SK-N-SH (cell line): ENCODE measurements around the gene IFNAR1. TPM values are rescaled to one million over a fixed set of nuclear protein-coding genes. Genes with fewer than 3 reads are reported as not detected.

Experiments
- CTCF ChIA-PET: fragments of 300-600, 350-600 bp; formaldehyde crosslinking; extraction: SDS; loops from one replicate; lab custom pipeline; 2021; lab: Yijun Ruan, JAX
- POLR2A ChIA-PET: fragments of 350-600 bp; sonication (Branson Sonifier 250); formaldehyde crosslinking; extraction: SDS; loops from one replicate; lab custom pipeline; 2020; ENCODE audit warnings: antibody characterized with exemption, inconsistent platforms; lab: Yijun Ruan, JAX
- DNase-seq: peaks from one replicate; pipeline ENCODE4 v3.0.0; 2012
- H2AFZ ChIP-seq: fragments of 200-600 bp; sonication (generic); 2 replicates; pipeline ENCODE4 v1.8.1; 2016; ENCODE audit warnings: antibody characterized with exemption, mild to moderate bottlenecking, low read depth
- H3F3A ChIP-seq: fragments of 200-600 bp; sonication (generic); replicated peaks from 2 replicates; pipeline ENCODE3; 2016; ENCODE audit warnings: antibody characterized with exemption, mild to moderate bottlenecking; ENCODE audit not compliant: insufficient read depth
- H3K27ac ChIP-seq, 2 experiments: fragments of 200-500 bp in 1 of 2; fragments of 200-600 bp in 1 of 2; sonication (Bioruptor generic) in 1 of 2; sonication (generic), shearing (Covaris generic) in 1 of 2; 2 replicates each; pipeline versions ENCODE4 v1.5.1 to v1.6.1; 2014 to 2016; ENCODE audit warnings: low read depth in 2 of 2, inconsistent platforms in 1 of 2, low read length in 1 of 2, mild to moderate bottlenecking in 1 of 2, mixed read lengths in 1 of 2
- H3K27me3 ChIP-seq: fragments of 200-600 bp; sonication (generic), shearing (Covaris generic); 2 replicates; pipeline ENCODE4 v1.6.1; 2016; ENCODE audit warnings: mixed run types; ENCODE audit not compliant: insufficient read depth
- H3K36me3 ChIP-seq, 2 experiments: fragments of 200-500 bp in 1 of 2; fragments of 200-600 bp in 1 of 2; sonication (Bioruptor generic) in 1 of 2; sonication (generic) in 1 of 2; replicated peaks in 1 of 2; 2 replicates each; pipeline versions ENCODE3 to v1.5.1; 2014 to 2016; ENCODE audit warnings: low read length in 1 of 2, mild to moderate bottlenecking in 1 of 2; ENCODE audit not compliant: insufficient read depth in 2 of 2, control insufficient read depth in 1 of 2
- H3K4me1 ChIP-seq, 2 experiments: fragments of 200-500 bp in 1 of 2; fragments of 200-600 bp in 1 of 2; sonication (Bioruptor generic) in 1 of 2; sonication (generic), shearing (Covaris generic) in 1 of 2; 2 replicates each; pipeline versions ENCODE4 v1.5.1 to v1.6.1; 2014 to 2016; ENCODE audit warnings: low read depth in 1 of 2, low read length in 1 of 2, mixed run types in 1 of 2; ENCODE audit not compliant: insufficient read depth in 2 of 2, control insufficient read depth in 1 of 2
- H3K4me2 ChIP-seq: fragments of 200-600 bp; sonication (generic), shearing (Covaris generic); 2 replicates; pipeline ENCODE4 v1.6.1; 2017; ENCODE audit warnings: mixed run types
- H3K4me3 ChIP-seq, 2 experiments: fragments of 200-500 bp in 1 of 2; fragments of 200-600 bp in 1 of 2; sonication (Bioruptor generic) in 1 of 2; sonication (generic), shearing (Covaris generic) in 1 of 2; 2 replicates each; pipeline versions ENCODE4 v1.5.1 to v1.8.1; 2014 to 2016; ENCODE audit warnings: low read depth in 2 of 2, inconsistent platforms in 1 of 2, low read length in 1 of 2, mild to moderate bottlenecking in 1 of 2, mixed read lengths in 1 of 2, moderate library complexity in 1 of 2
- H3K79me2 ChIP-seq: fragments of 200-600 bp; sonication (generic); 2 replicates; pipeline ENCODE4 v1.8.1; 2017; ENCODE audit warnings: mild to moderate bottlenecking; ENCODE audit not compliant: insufficient read depth
- H3K9ac ChIP-seq: fragments of 200-600 bp; sonication (generic); 2 replicates; pipeline ENCODE4 v1.6.1; 2017; ENCODE audit warnings: mixed run types
- H3K9me2 ChIP-seq: fragments of 200-600 bp; sonication (generic); 2 replicates; pipeline ENCODE4 v1.6.1; 2017; ENCODE audit warnings: mixed run types
- H3K9me3 ChIP-seq: fragments of 200-600 bp; sonication (generic); 2 replicates; pipeline ENCODE4 v1.6.1; 2017; ENCODE audit warnings: mixed run types, mild to moderate bottlenecking, moderate library complexity
- H4K20me1 ChIP-seq: fragments of 200-600 bp; sonication (generic); 2 replicates; pipeline ENCODE4 v1.6.1; 2017; ENCODE audit warnings: mild to moderate bottlenecking, mixed run types; ENCODE audit not compliant: insufficient read depth
- CHD2 ChIP-seq: fragments of 150-350 bp; IDR thresholded peaks from 2 replicates; pipeline ENCODE4 v1.6.1; 2018; ENCODE audit warnings: low read length; ENCODE audit not compliant: partially characterized antibody
- ELF1 ChIP-seq: IDR thresholded peaks from 2 replicates; pipeline ENCODE4 v1.4.0; 2012
- EP300 ChIP-seq, 2 experiments: IDR thresholded peaks; 2 replicates each; pipeline versions ENCODE4 v1.4.0 to v1.6.1; 2012; ENCODE audit warnings: borderline replicate concordance in 1 of 2, low read depth in 1 of 2, low read length in 1 of 2
- GATA2 ChIP-seq: sonication (generic); formaldehyde crosslinking; IDR thresholded peaks from 2 replicates; pipeline ENCODE4 v1.5.0; 2020; ENCODE audit warnings: mild to moderate bottlenecking, missing genetic modification reagents
- NFIC ChIP-seq: IDR thresholded peaks from 2 replicates; pipeline ENCODE4 v1.4.0; 2012; ENCODE audit warnings: borderline replicate concordance
- NRF1 ChIP-seq: IDR thresholded peaks from 2 replicates; pipeline ENCODE4 v1.6.1; 2012; ENCODE audit warnings: low read depth, mild to moderate bottlenecking, low read length
- RXRA ChIP-seq: IDR thresholded peaks from 2 replicates; pipeline ENCODE4 v1.4.0; 2012; ENCODE audit warnings: low read depth, mild to moderate bottlenecking, borderline replicate concordance
- USF1 ChIP-seq: IDR thresholded peaks from 2 replicates; pipeline ENCODE4 v1.4.0; 2012; ENCODE audit warnings: low read depth, borderline replicate concordance
- WGBS: methylation state at CpG from one replicate; pipeline ENCODE4 v1.1.6; 2017; ENCODE audit warnings: low lambda C conversion rate; 5-methylcytosine and 5-hydroxymethylcytosine counted together
- polyA plus RNA-seq, 3 experiments: library from polyadenylated mRNA; depleted of rRNA; stranded (reverse); fragments of >200 nt; gene quantifications; 2 replicates each; pipeline ENCODE4 v1.2.3, GENCODE V29; 2012

Gene IFNAR1
- polyA plus RNA-seq, 1 of the 3 experiments (the other 2 are of a cell fraction): 12.2 TPM

DNA sequence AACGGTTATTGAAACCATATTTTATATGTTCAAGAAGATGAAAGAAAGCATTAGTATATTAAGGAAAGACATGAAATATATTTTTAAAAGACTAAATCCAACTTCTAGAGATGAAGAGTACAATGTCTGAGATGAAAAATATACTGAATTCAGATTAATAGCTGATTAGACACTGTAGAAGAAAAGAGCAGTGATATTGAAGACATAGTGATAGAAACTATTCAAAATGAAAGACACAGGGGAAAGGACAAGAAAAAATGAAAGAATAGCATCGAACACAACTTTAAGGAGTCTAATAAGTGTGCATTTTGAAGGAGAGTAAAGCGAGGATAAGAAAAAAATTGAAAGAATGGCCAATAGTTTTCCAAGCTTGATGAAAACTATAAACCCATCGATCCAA, 11.2 kb upstream of the IFNAR1 start (continued):
- no peak for TF ChIP-seq EP300 (IDR thresholded peaks at IDR 0.05; ENCODE audit: borderline replicate concordance in 1 of 2, low read depth in 1 of 2, low read length in 1 of 2)
- no peak for TF ChIP-seq CHD2

DNA sequence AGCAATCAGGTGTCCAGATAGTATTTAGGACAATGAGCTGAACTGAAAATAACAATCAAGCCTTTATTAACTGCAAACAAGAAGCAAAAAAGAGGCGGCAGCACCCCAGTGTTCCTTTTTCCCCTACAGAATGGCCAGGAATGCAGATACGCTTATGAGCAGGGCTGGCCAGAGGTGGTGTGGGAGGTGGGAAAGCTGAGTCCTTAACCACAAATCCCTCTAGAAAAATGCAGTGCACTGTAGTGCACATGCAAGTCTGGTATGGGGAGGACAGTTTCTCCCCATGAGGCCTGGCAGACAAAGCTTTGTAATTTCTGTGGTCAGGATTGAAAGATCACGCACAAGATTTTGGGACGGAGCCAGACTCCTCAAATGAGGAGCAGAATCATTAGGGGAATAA, 10.7 kb upstream of the IFNAR1 start:
- Histone ChIP-seq H3K4me3 (no peak overlapping the region), H3K36me3 (no peaks in the 10 kb centered on the region), H3K9me2 (no peaks in the 10 kb centered on the region), H3F3A (no peaks in the 10 kb centered on the region), H3K27me3 (peaks cover 11% of the 10 kb centered on the region; the same call in 1 of the 2 replicates), H3K4me2 (no peak overlapping the region), H3K79me2 (no peaks in the 10 kb centered on the region), H4K20me1 (no peaks in the 10 kb centered on the region), H3K4me1 (peaks cover 0 to under 1% of the 10 kb centered on the region in 2 experiments; a peak in 1 of 4 replicates), H3K27ac (no peak overlapping the region), H3K9ac (no peak overlapping the region), H3K9me3 (peaks cover 7% of the 10 kb centered on the region; the same call in 1 of the 2 replicates), H2AFZ (no peak overlapping the region)
- CTCF ChIA-PET: no interaction called here
- DNase-seq: no peak
- POLR2A ChIA-PET: no interaction called here
- TF ChIP-seq ELF1 (no peak), NRF1 (no peak), GATA2 (CRISPR knock-in tag) (no peak), USF1 (no peak)
- WGBS: 37% methylated on average over 4 of the region's 4 CpGs

DNA sequence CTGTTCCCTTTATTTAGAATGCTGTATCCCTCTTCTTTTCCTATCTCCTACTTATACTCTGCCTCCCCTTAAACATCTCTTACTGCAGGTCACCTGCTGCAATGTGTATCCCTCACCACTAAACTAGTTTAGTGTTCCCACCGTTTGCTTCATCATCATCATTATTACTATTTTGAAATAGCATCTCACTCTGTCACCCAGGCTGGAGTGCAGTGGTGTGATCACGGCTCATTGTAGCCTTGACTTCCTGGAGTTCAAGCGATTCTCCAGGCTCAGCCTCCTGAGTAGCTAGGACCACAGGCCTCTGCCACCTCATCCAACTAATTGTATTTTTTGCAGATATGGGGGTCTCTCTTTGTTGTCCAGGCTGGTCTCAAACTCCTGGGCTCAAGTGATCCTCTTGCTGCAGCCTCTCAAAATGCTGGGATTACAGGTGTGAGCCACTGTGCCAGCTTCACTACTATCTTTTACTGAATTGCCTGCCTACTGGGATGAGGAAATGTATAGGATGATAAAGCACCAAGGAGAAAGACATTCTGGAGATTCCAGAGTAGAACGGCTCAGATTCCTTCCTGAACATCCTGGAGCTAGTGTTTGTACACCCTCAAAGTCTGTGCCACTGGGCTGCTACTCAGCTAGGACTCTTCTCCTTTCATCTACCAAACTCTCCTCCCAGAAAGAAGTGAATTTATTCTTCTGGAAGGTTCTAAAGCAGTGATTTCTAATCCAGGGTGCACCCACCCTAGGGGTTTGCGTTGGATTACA, 8.6 kb upstream of the IFNAR1 start:
- ChIA-PET CTCF (no interaction called here), POLR2A (no interaction called here)
- H4K20me1 ChIP-seq: no peaks in the 10 kb centered on the region
- WGBS: 48% methylated on average over 5 of the region's 5 CpGs
- no peak overlapping the region for H3K27ac ChIP-seq
- H3K4me1 ChIP-seq: no peaks in the 10 kb centered on the region
- H3K36me3 ChIP-seq: no peaks in the 10 kb centered on the region
- H3K27me3 ChIP-seq: peaks cover 11% of the 10 kb centered on the region; the same call in 1 of the 2 replicates
- no peak overlapping the region for H3K9ac ChIP-seq
- H3K4me2 ChIP-seq: no peak overlapping the region
- peaks cover 7% of the 10 kb centered on the region; the same call in 1 of the 2 replicates for H3K9me3 ChIP-seq
- H3F3A ChIP-seq: no peaks in the 10 kb centered on the region
- no peak for DNase-seq
- TF ChIP-seq RXRA (no peak), EP300 (IDR thresholded peaks at IDR 0.05; ENCODE audit: borderline replicate concordance in 1 of 2, low read depth in 1 of 2, low read length in 1 of 2) (no peak), NFIC (no peak)
- H2AFZ ChIP-seq: no peak overlapping the region
- no peaks in the 10 kb centered on the region for H3K9me2 ChIP-seq
- H3K79me2 ChIP-seq: no peaks in the 10 kb centered on the region
- H3K4me3 ChIP-seq: no peak overlapping the region
